OCI-LY7 (cell line): ENCODE results near the gene PLPP3. TPM values are rescaled to one million over a fixed set of nuclear protein-coding genes. Genes with fewer than 3 reads are reported as not detected.

Experiments used
- BruUV-seq: library from RNA; stranded (reverse); fragments of 400-500 nt; replicated peaks from 2 replicates; lab custom pipeline; 2021; lab: Mats Ljungman, UMichigan
- CTCF ChIA-PET: fragments of 300-600 bp; sonication (Branson Sonifier 250); formaldehyde crosslinking; loops from one replicate; lab custom pipeline; 2022; ENCODE audit warnings: antibody characterized with exemption; ENCODE audit not compliant: unreplicated experiment; lab: Charles Lee
- POLR2A ChIA-PET: fragments of 300-600 bp; sonication (Branson Sonifier 250); formaldehyde crosslinking; loops from one replicate; lab custom pipeline; 2022; ENCODE audit warnings: antibody characterized with exemption; lab: Charles Lee
- DNase-seq: peaks from one replicate; pipeline ENCODE4 v3.0.0-alpha.2; 2015; ENCODE audit warnings: low spot score
- H2AFZ ChIP-seq: fragments of 200-600 bp; sonication (generic), shearing (Covaris generic); 2 replicates; pipeline ENCODE4 v1.6.1; 2014; ENCODE audit warnings: mild to moderate bottlenecking, antibody characterized with exemption, low read length, moderate library complexity
- H3K27ac ChIP-seq: fragments of 200-600 bp; sonication (generic); 2 replicates; pipeline ENCODE4 v1.5.1; 2014; ENCODE audit warnings: mixed run types, low read depth, mild to moderate bottlenecking, moderate library complexity, low read length, inconsistent platforms; ENCODE audit not compliant: poor library complexity, severe bottlenecking
- H3K36me3 ChIP-seq: fragments of 200-600 bp; sonication (generic); 2 replicates; pipeline ENCODE4 v1.6.1; 2014; ENCODE audit warnings: mild to moderate bottlenecking, antibody characterized with exemption, low read length, moderate library complexity, mixed read lengths; ENCODE audit not compliant: insufficient read depth
- H3K4me1 ChIP-seq: fragments of 200-600 bp; sonication (generic); 2 replicates; pipeline ENCODE4 v1.5.1; 2014; ENCODE audit warnings: mild to moderate bottlenecking, low read length; ENCODE audit not compliant: insufficient read depth, poor library complexity, severe bottlenecking
- H3K4me2 ChIP-seq: fragments of 200-600 bp; sonication (generic); 2 replicates; pipeline ENCODE4 v1.6.1; 2014; ENCODE audit warnings: mild to moderate bottlenecking, low read length
- H3K4me3 ChIP-seq: fragments of 200-600 bp; sonication (generic); 2 replicates; pipeline ENCODE4 v1.5.1; 2014; ENCODE audit warnings: mild to moderate bottlenecking, low read depth, low read length; ENCODE audit not compliant: poor library complexity, severe bottlenecking
- H3K79me2 ChIP-seq: fragments of 200-600 bp; sonication (generic); 2 replicates; pipeline ENCODE4 v1.6.1; 2016; ENCODE audit warnings: low read depth, mild to moderate bottlenecking, low read length, moderate library complexity, mixed read lengths; ENCODE audit not compliant: insufficient read depth
- H3K9me2 ChIP-seq: fragments of 200-600 bp; sonication (generic); 2 replicates; pipeline ENCODE4 v1.6.1; 2016; ENCODE audit warnings: mild to moderate bottlenecking, low read length, mixed read lengths; ENCODE audit not compliant: insufficient read depth
- H3K9me3 ChIP-seq: fragments of 200-600 bp; sonication (generic); 2 replicates; pipeline ENCODE4 v1.6.1; 2014; ENCODE audit warnings: mild to moderate bottlenecking, mixed run types, low read length, mixed read lengths
- H4K20me1 ChIP-seq: fragments of 200-600 bp; sonication (generic); 2 replicates; pipeline ENCODE4 v1.6.1; 2014; ENCODE audit warnings: mild to moderate bottlenecking, antibody characterized with exemption, low read length, moderate library complexity, mixed read lengths; ENCODE audit not compliant: insufficient read depth
- CTCF ChIP-seq: fragments of 200-600 bp; sonication (generic); conservative IDR thresholded peaks from 2 replicates; pipeline ENCODE4 v1.5.1; 2014; ENCODE audit warnings: mild to moderate bottlenecking, antibody characterized with exemption, low read length, moderate library complexity, mixed read lengths
- EZH2phosphoT487 ChIP-seq: fragments of 200-600 bp; sonication (generic); IDR thresholded peaks from 2 replicates; pipeline ENCODE4 v1.6.1; 2018; ENCODE audit warnings: low read depth, borderline replicate concordance, mild to moderate bottlenecking, mixed run types, antibody characterized with exemption, low read length, moderate library complexity, mixed read lengths
- intact Hi-C: fragments of 100-400 bp; cut with micrococcal nuclease; formaldehyde crosslinking; loops from one replicate; pipeline ENCODE4 v1.10.0; 2022; ENCODE audit not compliant: unreplicated experiment
- total RNA-seq, 2 experiments: library from RNA; depleted of rRNA in 1 of 2; stranded (reverse); fragments of >200 nt in 1 of 2; shearing (Covaris generic) in 1 of 2; gene quantifications; 2 replicates each; pipeline ENCODE4 v1.2.3, GENCODE V29; 2014 to 2022

The PLPP3 gene
- total RNA-seq, 2 experiments from 2014 or later = 0.92 to 1.7 TPM

DNA sequence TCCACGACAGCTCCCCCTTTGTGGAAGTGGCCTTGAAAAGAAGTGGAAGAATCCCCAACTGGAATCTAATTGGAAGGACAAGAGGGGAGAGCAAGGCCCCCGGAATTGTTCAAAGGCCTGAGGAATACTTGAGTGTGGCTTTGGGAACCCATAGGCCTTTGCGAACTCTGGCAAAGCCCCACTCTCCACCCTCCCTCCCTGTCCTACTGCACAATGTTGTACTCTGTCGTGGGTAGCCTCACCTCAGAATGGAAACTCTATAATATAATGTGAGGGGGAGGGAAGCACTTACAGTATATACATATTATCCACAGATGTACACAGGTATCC lies 28.5 kb downstream of the PLPP3 start:
- H3K4me1 ChIP-seq = peaks cover 9% of the 10 kb centered on the region
- no peak for DNase-seq
- no peaks in the 10 kb centered on the region for H3K36me3 ChIP-seq
- POLR2A ChIA-PET = interaction anchor here (0.5 to 2.2 kb wide), 3 partner anchors 10 to 404 kb away, joined by 4 to 5 read pairs (median 4); no protein-coding TSS in a partner anchor
- no peak overlapping the region for H3K4me2 ChIP-seq
- TF ChIP-seq EZH2phosphoT487 = no peak
- no peak for TF ChIP-seq CTCF
- no peaks in the 10 kb centered on the region for H3K9me3 ChIP-seq
- no peaks in the 10 kb centered on the region for H3K9me2 ChIP-seq
- H3K79me2 ChIP-seq = no peaks in the 10 kb centered on the region
- H4K20me1 ChIP-seq = no peaks in the 10 kb centered on the region
- CTCF ChIA-PET = no interaction called here
- H2AFZ ChIP-seq = no peak overlapping the region
- intact Hi-C loops = no loop called here
- H3K4me3 ChIP-seq = no peak overlapping the region
- no peak overlapping the region for H3K27ac ChIP-seq
- no TSS peak for BruUV-seq

DNA sequence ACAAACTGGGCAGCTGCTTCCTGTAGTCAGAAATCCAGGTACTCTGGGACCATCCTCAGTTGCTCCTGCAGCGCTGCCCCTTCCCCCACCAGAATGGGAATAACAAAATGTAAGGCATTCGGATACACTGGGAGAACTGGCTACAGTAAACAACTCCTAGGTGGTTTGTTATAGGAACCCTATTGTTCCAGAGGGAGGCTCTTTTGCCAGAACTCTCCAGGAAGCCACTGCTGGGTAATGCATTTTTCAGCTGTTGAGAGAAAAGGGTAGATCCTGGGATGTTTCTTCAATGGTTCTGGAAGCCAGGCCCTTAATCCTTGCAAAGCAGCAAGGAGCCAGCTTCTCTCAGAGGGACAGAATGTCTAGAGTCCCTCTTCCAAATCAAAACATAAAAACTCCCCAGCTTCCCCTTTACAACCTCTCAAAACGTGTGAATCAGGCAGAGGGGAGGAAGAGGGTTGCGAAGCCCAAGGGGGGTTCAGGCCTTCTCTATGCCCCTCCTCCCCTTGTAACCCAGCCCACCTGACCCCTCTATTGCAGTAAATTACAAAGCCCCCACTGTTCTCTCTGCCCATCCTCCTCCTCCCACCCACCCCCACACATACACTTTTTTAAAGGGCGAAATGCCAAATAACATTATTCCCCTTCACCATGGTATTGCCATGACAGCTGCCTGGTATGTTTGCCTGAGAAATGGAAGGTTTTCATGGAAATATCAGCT lies 29.1 kb downstream of the PLPP3 start:
- ChIA-PET POLR2A (interaction anchor here (0.5 to 2.2 kb wide), 3 partner anchors 11 to 403 kb away, joined by 4 to 5 read pairs (median 4); no protein-coding TSS in a partner anchor), CTCF (no interaction called here)
- Histone ChIP-seq H2AFZ (no peak overlapping the region), H3K4me1 (peaks cover 4% of the 10 kb centered on the region), H4K20me1 (no peaks in the 10 kb centered on the region), H3K9me2 (no peaks in the 10 kb centered on the region), H3K4me2 (no peak overlapping the region), H3K36me3 (no peaks in the 10 kb centered on the region), H3K27ac (no peak overlapping the region), H3K9me3 (no peaks in the 10 kb centered on the region), H3K4me3 (no peak overlapping the region), H3K79me2 (no peaks in the 10 kb centered on the region)
- TF ChIP-seq EZH2phosphoT487 (no peak), CTCF (no peak)
- no peak for DNase-seq
- intact Hi-C loops = no loop called here
- BruUV-seq = no TSS peak

DNA sequence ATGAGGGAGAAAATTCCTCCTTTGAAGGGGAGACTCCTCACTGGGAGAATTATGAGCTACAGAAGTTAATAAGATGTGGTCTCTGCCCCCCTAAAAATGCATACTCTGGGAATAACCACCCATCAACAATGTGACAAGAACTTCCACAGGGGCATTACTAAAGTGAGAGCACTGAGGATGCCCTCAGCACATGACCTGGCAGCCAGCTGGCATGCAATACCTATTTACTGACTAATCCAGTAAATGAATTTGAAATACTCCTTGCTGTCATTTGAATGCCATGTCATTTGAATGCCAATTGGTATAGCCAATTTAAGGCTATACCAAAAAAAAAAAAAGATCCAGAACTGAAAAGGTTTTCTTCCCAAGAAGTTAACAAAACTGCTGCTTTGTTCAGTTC lies 30.8 kb downstream of the PLPP3 start:
- Histone ChIP-seq H3K27ac (no peak overlapping the region), H3K79me2 (no peaks in the 10 kb centered on the region), H3K4me3 (no peak overlapping the region), H4K20me1 (no peaks in the 10 kb centered on the region), H2AFZ (no peak overlapping the region), H3K4me1 (no peaks in the 10 kb centered on the region), H3K36me3 (no peaks in the 10 kb centered on the region), H3K4me2 (no peak overlapping the region), H3K9me3 (no peaks in the 10 kb centered on the region), H3K9me2 (no peaks in the 10 kb centered on the region)
- CTCF ChIA-PET = no interaction called here
- TF ChIP-seq EZH2phosphoT487 (no peak), CTCF (no peak)
- no peak for DNase-seq
- intact Hi-C loops = no loop called here
- POLR2A ChIA-PET = interaction anchor here (2.2 kb wide), 1 partner anchor 12 kb away, joined by 5 read pairs; no protein-coding TSS in a partner anchor
- BruUV-seq = no TSS peak
